HEK293T (cell line): ENCODE measurements around the gene MEF2A.

Experiments
- FOXK2 ChIP-seq: fragments of 450-650 bp; IDR thresholded peaks from 2 replicates; pipeline ENCODE4 v1.6.1; 2016; ENCODE audit warnings: mild to moderate bottlenecking
- L3MBTL2 ChIP-seq: fragments of 450-650 bp; conservative IDR thresholded peaks from 2 replicates; pipeline ENCODE4 v1.6.1; 2016; ENCODE audit warnings: mild to moderate bottlenecking
- SP1 ChIP-seq: fragments of 450-650 bp; IDR thresholded peaks from 2 replicates; pipeline ENCODE4 v1.6.1; 2017
- SUZ12 ChIP-seq: fragments of 450-650 bp; IDR thresholded peaks from 2 replicates; pipeline ENCODE4 v1.6.1; 2016; ENCODE audit warnings: mild to moderate bottlenecking

- TF ChIP-seq L3MBTL2, result no peak
- TF ChIP-seq FOXK2, result no peak
- TF ChIP-seq SUZ12, result no peak
- no peak for TF ChIP-seq SP1
Observed at GRCh38 chr15:99727330-99727729, 161.5 kb downstream of the MEF2A start.
